OCI-LY1 (cell line): ENCODE results near the gene KLHL28.
A peak's percentile ranks its signal among the peaks of the same experiment; 100 is the strongest.

Experiments used
- H2AFZ ChIP-seq: fragments of 200-600 bp; sonication (generic), shearing (Covaris generic); 2 replicates; pipeline ENCODE4 v1.6.0; 2014; ENCODE audit warnings: antibody characterized with exemption, mild to moderate bottlenecking, low read length
- H3F3A ChIP-seq: fragments of 200-600 bp; sonication (generic), shearing (Covaris generic); 2 replicates; pipeline ENCODE4 v1.6.0; 2014; ENCODE audit warnings: mild to moderate bottlenecking, antibody characterized with exemption, low read length, moderate library complexity; ENCODE audit not compliant: insufficient read depth
- H3K27ac ChIP-seq: fragments of 200-600 bp; sonication (generic); 2 replicates; pipeline ENCODE4 v1.5.1; 2014; ENCODE audit warnings: low read length, mixed run types, mild to moderate bottlenecking, low read depth; ENCODE audit not compliant: poor library complexity, severe bottlenecking
- H3K27me3 ChIP-seq: fragments of 200-600 bp; sonication (generic); 2 replicates; pipeline ENCODE4 v1.6.0; 2014; ENCODE audit warnings: antibody characterized with exemption, mild to moderate bottlenecking, low read length, moderate library complexity; ENCODE audit not compliant: insufficient read depth
- H3K36me3 ChIP-seq: fragments of 200-600 bp; sonication (generic); 2 replicates; pipeline ENCODE4 v1.6.1; 2014; ENCODE audit warnings: mild to moderate bottlenecking, antibody characterized with exemption, low read length, moderate library complexity, mixed read lengths; ENCODE audit not compliant: insufficient read depth
- H3K4me1 ChIP-seq: fragments of 200-600 bp; sonication (generic); 2 replicates; pipeline ENCODE4 v1.5.1; 2014; ENCODE audit warnings: mild to moderate bottlenecking, low read length, moderate library complexity; ENCODE audit not compliant: insufficient read depth, severe bottlenecking
- H3K4me2 ChIP-seq: fragments of 200-600 bp; sonication (generic), shearing (Covaris generic); 2 replicates; pipeline ENCODE4 v1.6.1; 2014; ENCODE audit warnings: low read length
- H3K4me3 ChIP-seq: fragments of 200-600 bp; sonication (generic); 2 replicates; pipeline ENCODE4 v1.5.1; 2014; ENCODE audit warnings: low read length, low read depth, mild to moderate bottlenecking, mixed read lengths; ENCODE audit not compliant: poor library complexity, severe bottlenecking
- H3K79me2 ChIP-seq: fragments of 200-600 bp; shearing (Covaris generic); 2 replicates; pipeline ENCODE4 v1.6.1; 2016; ENCODE audit warnings: mixed run types, low read length, mixed read lengths; ENCODE audit not compliant: insufficient read depth
- H3K9ac ChIP-seq: fragments of 200-600 bp; sonication (generic), shearing (Covaris generic); 2 replicates; pipeline ENCODE4 v1.6.1; 2014; ENCODE audit warnings: mild to moderate bottlenecking, low read length, mixed read lengths
- H3K9me2 ChIP-seq: fragments of 200-600 bp; sonication (generic), shearing (Covaris generic); 2 replicates; pipeline ENCODE4 v1.6.1; 2014; ENCODE audit warnings: low read depth, mild to moderate bottlenecking, low read length, mixed read lengths
- H3K9me3 ChIP-seq: fragments of 200-600 bp; shearing (Covaris generic); 2 replicates; pipeline ENCODE4 v1.6.1; 2014; ENCODE audit warnings: low read length, mixed read lengths
- H4K20me1 ChIP-seq: fragments of 200-600 bp; sonication (generic), shearing (Covaris generic); 2 replicates; pipeline ENCODE4 v1.6.0; 2016; ENCODE audit warnings: mild to moderate bottlenecking, low read length; ENCODE audit not compliant: insufficient read depth
- EZH2 ChIP-seq: fragments of 200-600 bp; sonication (generic), shearing (Covaris generic); IDR thresholded peaks from 2 replicates; pipeline ENCODE4 v1.8.0; 2017; ENCODE audit warnings: borderline replicate concordance, mixed run types, mild to moderate bottlenecking, antibody characterized with exemption, low read length, moderate library complexity, mixed read lengths
- TF ChIP-seq, protein P1 (sequence below): fragments of 200-600 bp; sonication (generic), shearing (Covaris generic); IDR thresholded peaks from 2 replicates; pipeline ENCODE4 v1.5.1; 2017; ENCODE audit warnings: mild to moderate bottlenecking, antibody characterized with exemption, low read length, moderate library complexity, mixed read lengths

The KLHL28 gene

DNA sequence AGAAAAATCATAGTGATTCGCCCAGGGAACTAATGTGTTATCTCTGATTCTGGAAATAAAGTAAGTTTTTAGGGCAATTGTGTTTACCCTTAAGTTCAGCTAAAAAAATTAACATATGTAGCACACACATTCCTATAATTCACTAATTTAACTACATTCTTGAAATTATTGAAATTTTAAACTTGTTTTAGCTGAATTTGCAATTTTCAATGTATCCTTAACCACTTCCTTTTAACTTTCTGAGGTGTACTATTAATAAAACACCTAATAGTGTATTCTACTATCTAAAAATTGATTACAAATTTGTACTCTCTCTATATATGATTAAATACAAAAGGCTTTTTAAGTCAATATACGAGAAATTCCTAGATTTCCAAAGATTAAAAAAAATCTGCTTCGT, 2.2 kb downstream of the KLHL28 start:
- Histone ChIP-seq H4K20me1 (no peaks in the 10 kb centered on the region), H3K9ac (no peak overlapping the region; the same call in 1 of the 2 replicates), H3K79me2 (peaks cover 78% of the 10 kb centered on the region), H3K9me2 (no peaks in the 10 kb centered on the region), H3F3A (no peaks in the 10 kb centered on the region), H2AFZ (no peak overlapping the region), H3K36me3 (0 out of 2 replicates have a peak, but pooled peaks cover 4% of the 10 kb centered on the region), H3K27me3 (no peaks in the 10 kb centered on the region), H3K4me2 (peak overlapping the region; percentile 90), H3K9me3 (no peaks in the 10 kb centered on the region), H3K4me1 (peaks cover 36% of the 10 kb centered on the region), H3K27ac (no peak overlapping the region), H3K4me3 (peak overlapping the region; percentile 86)
- no peak for TF ChIP-seq EZH2
- TF ChIP-seq, protein P1, sequence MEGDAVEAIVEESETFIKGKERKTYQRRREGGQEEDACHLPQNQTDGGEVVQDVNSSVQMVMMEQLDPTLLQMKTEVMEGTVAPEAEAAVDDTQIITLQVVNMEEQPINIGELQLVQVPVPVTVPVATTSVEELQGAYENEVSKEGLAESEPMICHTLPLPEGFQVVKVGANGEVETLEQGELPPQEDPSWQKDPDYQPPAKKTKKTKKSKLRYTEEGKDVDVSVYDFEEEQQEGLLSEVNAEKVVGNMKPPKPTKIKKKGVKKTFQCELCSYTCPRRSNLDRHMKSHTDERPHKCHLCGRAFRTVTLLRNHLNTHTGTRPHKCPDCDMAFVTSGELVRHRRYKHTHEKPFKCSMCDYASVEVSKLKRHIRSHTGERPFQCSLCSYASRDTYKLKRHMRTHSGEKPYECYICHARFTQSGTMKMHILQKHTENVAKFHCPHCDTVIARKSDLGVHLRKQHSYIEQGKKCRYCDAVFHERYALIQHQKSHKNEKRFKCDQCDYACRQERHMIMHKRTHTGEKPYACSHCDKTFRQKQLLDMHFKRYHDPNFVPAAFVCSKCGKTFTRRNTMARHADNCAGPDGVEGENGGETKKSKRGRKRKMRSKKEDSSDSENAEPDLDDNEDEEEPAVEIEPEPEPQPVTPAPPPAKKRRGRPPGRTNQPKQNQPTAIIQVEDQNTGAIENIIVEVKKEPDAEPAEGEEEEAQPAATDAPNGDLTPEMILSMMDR: no peak

DNA sequence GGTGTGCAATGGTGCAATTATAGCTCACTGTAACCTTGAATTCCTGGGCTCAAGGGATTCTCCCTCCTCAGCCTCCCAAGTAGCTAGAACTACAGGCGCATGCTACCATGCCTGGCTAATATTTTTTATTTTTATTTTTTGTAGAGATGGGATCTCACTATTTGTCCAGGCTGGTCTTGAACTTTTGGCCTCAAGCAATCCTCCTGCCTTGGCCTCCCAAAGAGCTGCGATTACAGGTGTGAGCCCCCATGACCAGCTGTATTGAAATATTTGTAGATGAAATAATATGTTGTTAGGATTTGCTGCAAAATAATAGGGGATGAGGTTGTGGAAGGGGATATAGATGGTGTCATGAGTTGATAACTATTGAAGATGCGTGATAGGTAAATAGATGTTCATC, 4.9 kb downstream of the KLHL28 start:
- Histone ChIP-seq H3K4me2 (no peak overlapping the region), H3K9me3 (no peaks in the 10 kb centered on the region), H3K79me2 (peaks cover 86% of the 10 kb centered on the region), H3K4me1 (peaks cover 26% of the 10 kb centered on the region), H3F3A (no peaks in the 10 kb centered on the region), H3K36me3 (peaks cover 13% of the 10 kb centered on the region; the same call in 1 of the 2 replicates), H3K9ac (no peak overlapping the region), H3K27ac (no peak overlapping the region), H3K4me3 (no peak overlapping the region), H4K20me1 (no peaks in the 10 kb centered on the region), H3K9me2 (no peaks in the 10 kb centered on the region), H2AFZ (no peak overlapping the region), H3K27me3 (no peaks in the 10 kb centered on the region)
- no peak for TF ChIP-seq EZH2
- TF ChIP-seq, protein P1: no peak

DNA sequence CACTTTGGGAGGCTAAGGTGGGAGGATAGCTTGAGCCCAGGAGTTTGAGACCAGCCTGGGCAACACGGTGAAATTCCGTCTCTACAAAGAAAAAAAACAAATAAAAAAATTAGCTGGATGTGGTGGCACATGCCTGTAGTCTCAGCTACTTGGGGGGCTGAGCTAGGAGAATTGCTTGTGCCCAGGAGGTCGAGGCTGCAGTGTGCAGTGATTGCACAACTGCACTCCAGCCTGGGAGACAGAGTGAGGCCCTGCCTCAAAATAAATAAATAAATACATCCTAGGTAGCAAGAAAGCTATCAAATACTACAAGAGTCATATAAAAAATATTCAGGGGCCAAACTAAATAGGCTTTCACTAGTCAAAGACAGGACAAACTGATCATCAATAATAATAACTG, 6.2 kb downstream of the KLHL28 start:
- H3K27me3 ChIP-seq: no peaks in the 10 kb centered on the region
- H3K9me2 ChIP-seq: no peaks in the 10 kb centered on the region
- no peak overlapping the region for H3K4me3 ChIP-seq
- peaks cover 16% of the 10 kb centered on the region; the same call in 1 of the 2 replicates for H3K36me3 ChIP-seq
- peaks cover 82% of the 10 kb centered on the region for H3K79me2 ChIP-seq
- no peaks in the 10 kb centered on the region for H3F3A ChIP-seq
- H3K4me2 ChIP-seq: no peak overlapping the region
- no peaks in the 10 kb centered on the region for H4K20me1 ChIP-seq
- peaks cover 20% of the 10 kb centered on the region for H3K4me1 ChIP-seq
- H2AFZ ChIP-seq: no peak overlapping the region
- no peak overlapping the region for H3K27ac ChIP-seq
- no peak overlapping the region for H3K9ac ChIP-seq
- no peaks in the 10 kb centered on the region for H3K9me3 ChIP-seq
- TF ChIP-seq, protein P1: no peak
- TF ChIP-seq EZH2: no peak
